Measurements from ENCODE around the gene MUC13.

MUC13 gene, protein sequence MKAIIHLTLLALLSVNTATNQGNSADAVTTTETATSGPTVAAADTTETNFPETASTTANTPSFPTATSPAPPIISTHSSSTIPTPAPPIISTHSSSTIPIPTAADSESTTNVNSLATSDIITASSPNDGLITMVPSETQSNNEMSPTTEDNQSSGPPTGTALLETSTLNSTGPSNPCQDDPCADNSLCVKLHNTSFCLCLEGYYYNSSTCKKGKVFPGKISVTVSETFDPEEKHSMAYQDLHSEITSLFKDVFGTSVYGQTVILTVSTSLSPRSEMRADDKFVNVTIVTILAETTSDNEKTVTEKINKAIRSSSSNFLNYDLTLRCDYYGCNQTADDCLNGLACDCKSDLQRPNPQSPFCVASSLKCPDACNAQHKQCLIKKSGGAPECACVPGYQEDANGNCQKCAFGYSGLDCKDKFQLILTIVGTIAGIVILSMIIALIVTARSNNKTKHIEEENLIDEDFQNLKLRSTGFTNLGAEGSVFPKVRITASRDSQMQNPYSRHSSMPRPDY

DNA sequence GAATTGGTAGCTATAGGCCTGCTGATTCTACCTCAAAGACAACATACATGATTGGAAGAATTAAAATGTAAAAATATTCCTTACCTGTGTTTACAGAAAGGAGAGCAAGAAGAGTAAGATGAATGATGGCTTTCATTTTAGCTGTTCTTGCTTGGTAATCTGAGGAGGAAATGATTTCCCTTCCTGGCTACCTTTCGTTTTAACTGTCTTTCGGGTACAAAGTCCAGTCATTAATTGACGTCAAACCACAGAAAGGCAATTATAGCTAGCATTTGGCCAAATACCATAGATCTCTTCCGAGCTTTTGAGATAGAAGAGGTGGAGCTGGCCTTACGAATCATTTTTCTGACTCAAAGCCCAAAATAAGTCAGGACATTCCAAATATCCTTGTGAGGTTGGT lies at the start of gene MUC13:
Gene MUC13, minus strand, starts transcription at position 175 of the 400 bp plus-strand sequence. Its CDS starts 39 bp downstream, at position 136.
- Mint-ChIP-seq H3K27me3 (peaks cover 2% of the 10 kb centered on the region), H3K4me1 (no peaks in the 10 kb centered on the region), H3K36me3 (no peaks in the 10 kb centered on the region), H3K9me3 (no peaks in the 10 kb centered on the region), H3K27ac (no peak within 1 kb of the TSS), H3K4me3 (no peak within 1 kb of the TSS)

DNA sequence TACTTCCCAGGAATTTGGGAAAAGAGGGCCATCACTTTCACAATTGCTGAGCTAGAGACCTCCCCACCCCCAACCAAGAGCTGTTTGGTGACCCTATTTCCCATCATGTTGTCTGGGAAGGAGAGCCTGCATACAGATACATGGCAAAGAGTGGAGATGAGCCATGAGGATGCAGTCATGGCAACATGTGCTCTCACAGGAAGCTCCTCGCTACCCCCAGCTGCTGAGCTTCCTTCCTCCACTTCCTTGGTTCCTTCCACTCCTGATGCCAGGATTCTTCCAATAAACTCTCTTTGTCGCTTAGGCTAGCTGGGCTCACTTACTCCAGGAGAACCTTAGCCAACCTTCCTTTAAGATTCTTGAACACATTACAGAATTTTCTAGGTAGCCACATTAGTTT lies 48.3 kb upstream of the MUC13 start:
- Mint-ChIP-seq H3K27ac (no peak overlapping the region), H3K36me3 (peaks cover 8% of the 10 kb centered on the region), H3K9me3 (no peaks in the 10 kb centered on the region), H3K4me3 (no peak overlapping the region), H3K27me3 (no peaks in the 10 kb centered on the region), H3K4me1 (no peaks in the 10 kb centered on the region)

DNA sequence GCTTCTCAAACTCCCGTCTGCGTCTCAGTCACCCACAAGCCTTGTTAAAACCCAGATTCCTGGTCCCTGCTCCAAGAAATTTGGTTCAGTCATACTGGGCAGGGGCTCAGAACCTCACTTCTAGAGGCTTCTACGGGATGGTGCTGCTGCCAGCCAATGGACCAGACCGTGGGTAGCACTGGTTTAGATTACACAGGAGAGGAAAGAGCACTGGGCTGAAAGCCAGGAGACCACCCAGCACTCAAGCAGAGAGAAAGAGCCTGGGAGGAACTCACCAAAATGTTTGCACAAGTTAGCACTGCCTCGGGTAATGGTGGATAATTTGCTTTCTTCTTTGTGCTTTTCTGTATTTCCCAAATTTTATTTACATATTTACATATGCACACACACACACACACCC lies 46.9 kb upstream of the MUC13 start:
- no peaks in the 10 kb centered on the region for H3K9me3 Mint-ChIP-seq
- no peaks in the 10 kb centered on the region for H3K27me3 Mint-ChIP-seq
- peaks cover 11% of the 10 kb centered on the region for H3K36me3 Mint-ChIP-seq
- no peak overlapping the region for H3K27ac Mint-ChIP-seq
- H3K4me1 Mint-ChIP-seq, result no peaks in the 10 kb centered on the region
- no peak overlapping the region for H3K4me3 Mint-ChIP-seq

DNA sequence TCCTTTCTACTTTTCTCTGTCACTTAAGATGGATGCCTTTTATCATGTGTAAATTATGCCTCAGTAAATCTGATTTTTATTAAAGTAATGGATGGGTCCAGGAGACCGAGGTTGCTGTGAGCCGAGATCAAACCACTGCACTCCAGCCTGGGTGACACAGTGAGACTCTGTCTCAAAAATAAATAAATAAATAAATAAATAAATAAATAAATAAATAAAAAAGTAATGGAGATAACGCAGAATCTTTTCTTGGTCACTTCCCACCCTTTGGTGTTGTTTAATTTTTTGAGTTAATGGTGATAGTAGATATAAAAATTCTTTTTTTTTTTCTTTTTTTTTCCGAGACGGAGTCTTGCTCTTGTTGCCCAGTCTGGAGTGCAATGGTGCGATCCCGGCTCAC lies 44.1 kb upstream of the MUC13 start:
- H3K27ac Mint-ChIP-seq, result no peak overlapping the region
- H3K4me1 Mint-ChIP-seq, result no peaks in the 10 kb centered on the region
- H3K36me3 Mint-ChIP-seq, result peaks cover 7% of the 10 kb centered on the region
- no peak overlapping the region for H3K4me3 Mint-ChIP-seq
- H3K27me3 Mint-ChIP-seq, result no peaks in the 10 kb centered on the region
- H3K9me3 Mint-ChIP-seq, result no peaks in the 10 kb centered on the region

DNA sequence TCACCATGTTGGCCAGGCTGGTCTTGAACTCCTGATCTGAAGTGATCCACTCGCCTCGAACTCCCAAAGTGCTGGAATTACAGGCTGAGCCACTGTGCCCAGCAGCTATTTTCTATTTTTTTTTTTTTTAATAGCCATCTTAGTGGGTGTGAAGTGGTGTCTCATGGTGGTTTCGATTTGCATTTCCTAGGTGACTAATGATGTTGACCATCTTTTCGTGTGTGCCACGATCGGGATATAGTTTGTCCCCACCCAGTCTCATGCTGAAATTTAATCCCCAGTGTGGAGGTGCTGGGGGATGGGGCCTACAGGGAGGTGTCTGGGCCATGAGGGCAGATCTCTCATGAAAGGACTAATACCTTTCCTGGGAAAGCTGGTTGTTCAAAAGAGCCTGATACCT lies 41.8 kb upstream of the MUC13 start:
- no peaks in the 10 kb centered on the region for H3K27me3 Mint-ChIP-seq
- no peak overlapping the region for H3K4me3 Mint-ChIP-seq
- no peak overlapping the region for H3K27ac Mint-ChIP-seq
- H3K4me1 Mint-ChIP-seq, result no peaks in the 10 kb centered on the region
- H3K9me3 Mint-ChIP-seq, result no peaks in the 10 kb centered on the region
- H3K36me3 Mint-ChIP-seq, result peaks cover 8% of the 10 kb centered on the region

DNA sequence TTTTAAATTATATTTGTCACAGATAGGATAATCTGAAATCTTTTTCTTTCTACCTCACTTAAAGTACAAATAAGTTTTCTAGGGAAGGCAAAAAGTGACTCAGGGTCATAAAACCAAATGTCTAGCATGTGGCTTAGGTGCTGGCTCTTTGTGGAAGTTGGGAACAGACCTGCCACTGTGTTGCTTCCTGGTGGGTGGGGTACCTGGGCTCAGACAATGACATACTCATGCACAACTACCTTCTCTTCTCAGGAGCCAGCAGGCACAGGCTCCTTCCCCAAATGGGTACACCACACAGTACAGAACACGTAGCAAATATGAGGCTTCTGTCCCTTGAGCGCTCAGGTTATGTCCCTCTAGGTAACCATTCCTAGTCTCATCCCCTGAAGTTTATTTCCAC lies 40.1 kb upstream of the MUC13 start:
- Mint-ChIP-seq H3K4me1 (no peaks in the 10 kb centered on the region), H3K27ac (no peak overlapping the region), H3K4me3 (no peak overlapping the region), H3K27me3 (no peaks in the 10 kb centered on the region), H3K36me3 (peaks cover 11% of the 10 kb centered on the region), H3K9me3 (no peaks in the 10 kb centered on the region)

DNA sequence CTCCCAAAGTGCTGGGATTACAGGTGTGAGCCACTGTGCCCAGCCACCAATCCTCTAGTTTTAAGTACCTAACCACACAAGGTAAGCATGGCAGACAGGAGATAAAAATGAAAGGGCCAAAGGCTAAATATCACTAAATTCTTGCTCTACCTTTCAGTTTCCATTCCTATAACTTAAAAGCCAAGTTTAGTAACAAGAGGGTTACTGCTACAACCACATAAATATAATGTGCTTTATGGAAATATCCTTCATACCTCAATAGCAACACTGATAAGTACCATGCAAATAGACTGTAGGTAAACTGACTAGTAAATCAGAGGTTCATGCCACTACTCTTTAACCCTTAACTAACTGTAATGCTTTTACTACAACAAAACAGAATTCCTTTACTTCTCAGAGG lies 38.7 kb upstream of the MUC13 start:
- Mint-ChIP-seq H3K4me1 (no peaks in the 10 kb centered on the region), H3K36me3 (peaks cover 11% of the 10 kb centered on the region), H3K4me3 (no peak overlapping the region), H3K27ac (no peak overlapping the region), H3K9me3 (no peaks in the 10 kb centered on the region), H3K27me3 (no peaks in the 10 kb centered on the region)

DNA sequence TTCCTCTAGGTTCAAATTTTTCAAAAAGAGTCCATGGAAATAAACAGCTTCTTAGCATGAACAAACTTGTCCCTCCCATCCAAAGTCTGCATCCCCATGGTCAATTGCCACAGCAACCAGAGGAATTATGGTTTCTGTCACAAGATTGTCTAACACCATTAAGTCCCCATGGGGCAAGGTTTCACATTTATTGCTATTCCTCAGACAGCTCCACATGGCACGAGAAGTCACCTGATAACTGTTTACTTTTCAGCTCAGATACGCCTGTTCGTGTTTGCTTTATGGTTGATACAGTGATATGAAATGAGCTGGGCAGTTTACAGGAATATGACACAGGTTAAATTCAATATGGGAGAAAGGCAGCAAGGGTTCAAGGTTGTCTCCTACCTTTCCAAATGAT lies 37.9 kb upstream of the MUC13 start:
- Mint-ChIP-seq H3K27ac (no peak overlapping the region), H3K4me3 (no peak overlapping the region), H3K36me3 (peaks cover 10% of the 10 kb centered on the region), H3K4me1 (no peaks in the 10 kb centered on the region), H3K9me3 (no peaks in the 10 kb centered on the region), H3K27me3 (no peaks in the 10 kb centered on the region)

DNA sequence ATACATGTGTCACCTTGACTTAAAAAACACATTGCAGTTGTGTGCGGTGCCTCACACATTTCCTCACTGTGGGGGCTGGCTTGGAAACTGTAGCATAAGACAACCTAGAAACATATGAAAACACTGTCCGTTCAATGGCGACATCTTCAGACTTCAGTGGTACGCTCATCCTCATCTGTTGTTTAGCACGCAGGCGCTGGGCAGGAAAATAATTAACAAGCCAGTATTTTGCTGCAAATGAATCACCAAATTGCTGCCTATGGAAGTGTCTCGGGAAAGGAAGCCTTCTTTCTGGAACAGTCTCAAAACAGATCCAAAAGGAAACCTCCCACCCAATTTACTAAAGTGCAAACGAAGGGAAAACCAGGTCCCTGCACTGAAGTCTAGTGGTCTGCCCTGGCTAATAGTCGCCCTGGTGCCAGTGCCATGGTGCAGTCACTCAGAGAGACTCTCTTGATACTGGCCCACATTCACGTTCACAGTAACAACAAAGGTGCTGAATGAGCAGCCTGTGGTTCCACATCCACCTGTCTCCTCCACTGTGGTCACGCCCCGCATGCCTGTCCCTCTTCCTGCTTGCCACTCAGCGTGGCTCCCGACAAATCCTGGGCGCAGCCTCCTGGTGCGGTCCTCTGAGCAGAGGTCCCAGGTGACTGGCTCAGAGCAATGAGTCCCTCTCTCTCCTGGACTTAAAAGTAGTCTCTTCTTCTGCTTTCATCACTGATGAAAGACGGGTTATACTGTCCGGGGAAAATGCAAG lies 35.6 kb upstream of the MUC13 start:
- no peak overlapping the region for H3K27ac Mint-ChIP-seq
- no peaks in the 10 kb centered on the region for H3K9me3 Mint-ChIP-seq
- H3K27me3 Mint-ChIP-seq, result no peaks in the 10 kb centered on the region
- peaks cover 7% of the 10 kb centered on the region for H3K36me3 Mint-ChIP-seq
- H3K4me1 Mint-ChIP-seq, result no peaks in the 10 kb centered on the region
- no peak overlapping the region for H3K4me3 Mint-ChIP-seq

DNA sequence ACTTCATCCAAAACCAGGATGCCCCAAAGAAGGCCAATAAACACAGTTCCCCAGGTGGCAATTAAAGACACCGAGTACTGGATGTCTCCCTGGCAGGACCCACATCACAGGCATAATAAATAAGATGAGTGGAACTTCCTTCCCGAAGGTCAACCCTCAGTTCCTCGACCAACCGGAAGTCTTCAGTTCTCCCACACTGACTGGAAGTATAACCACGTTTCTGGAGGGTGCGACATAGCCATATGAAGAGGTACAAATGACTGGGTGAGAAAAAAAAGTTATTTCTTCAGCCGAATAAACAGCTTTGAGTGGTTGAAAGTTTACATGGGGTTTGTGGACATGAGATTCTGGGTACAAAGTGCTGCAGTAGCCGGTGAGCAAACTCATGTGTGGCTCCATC lies 34.6 kb upstream of the MUC13 start:
- no peak overlapping the region for H3K27ac Mint-ChIP-seq
- H3K27me3 Mint-ChIP-seq, result no peaks in the 10 kb centered on the region
- H3K36me3 Mint-ChIP-seq, result peaks cover 5% of the 10 kb centered on the region
- no peaks in the 10 kb centered on the region for H3K9me3 Mint-ChIP-seq
- no peak overlapping the region for H3K4me3 Mint-ChIP-seq
- peaks cover 5% of the 10 kb centered on the region for H3K4me1 Mint-ChIP-seq

DNA sequence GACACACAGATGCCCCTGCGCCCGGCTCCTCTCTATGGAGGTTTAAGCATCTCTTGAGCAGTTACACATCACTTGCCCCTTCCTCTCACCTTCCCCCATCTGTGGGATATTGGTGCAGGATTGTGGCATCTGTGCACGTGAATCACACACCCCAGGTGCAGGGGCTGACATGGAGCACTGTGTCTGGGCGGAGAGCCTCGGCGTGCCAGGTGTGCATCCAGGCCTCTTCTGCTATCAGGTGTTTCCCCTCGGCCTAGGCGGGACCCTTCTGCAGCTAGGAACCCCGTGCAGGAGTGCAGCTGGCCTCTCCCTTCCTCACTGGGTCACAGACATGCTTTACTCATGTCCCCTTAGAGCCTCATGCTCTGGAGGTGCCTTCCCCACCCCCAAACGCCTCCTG lies 33.4 kb upstream of the MUC13 start:
- H3K36me3 Mint-ChIP-seq, result peaks cover 3% of the 10 kb centered on the region
- H3K4me3 Mint-ChIP-seq, result no peak overlapping the region
- H3K27ac Mint-ChIP-seq, result no peak overlapping the region
- H3K27me3 Mint-ChIP-seq, result no peaks in the 10 kb centered on the region
- no peaks in the 10 kb centered on the region for H3K9me3 Mint-ChIP-seq
- peaks cover 5% of the 10 kb centered on the region for H3K4me1 Mint-ChIP-seq

DNA sequence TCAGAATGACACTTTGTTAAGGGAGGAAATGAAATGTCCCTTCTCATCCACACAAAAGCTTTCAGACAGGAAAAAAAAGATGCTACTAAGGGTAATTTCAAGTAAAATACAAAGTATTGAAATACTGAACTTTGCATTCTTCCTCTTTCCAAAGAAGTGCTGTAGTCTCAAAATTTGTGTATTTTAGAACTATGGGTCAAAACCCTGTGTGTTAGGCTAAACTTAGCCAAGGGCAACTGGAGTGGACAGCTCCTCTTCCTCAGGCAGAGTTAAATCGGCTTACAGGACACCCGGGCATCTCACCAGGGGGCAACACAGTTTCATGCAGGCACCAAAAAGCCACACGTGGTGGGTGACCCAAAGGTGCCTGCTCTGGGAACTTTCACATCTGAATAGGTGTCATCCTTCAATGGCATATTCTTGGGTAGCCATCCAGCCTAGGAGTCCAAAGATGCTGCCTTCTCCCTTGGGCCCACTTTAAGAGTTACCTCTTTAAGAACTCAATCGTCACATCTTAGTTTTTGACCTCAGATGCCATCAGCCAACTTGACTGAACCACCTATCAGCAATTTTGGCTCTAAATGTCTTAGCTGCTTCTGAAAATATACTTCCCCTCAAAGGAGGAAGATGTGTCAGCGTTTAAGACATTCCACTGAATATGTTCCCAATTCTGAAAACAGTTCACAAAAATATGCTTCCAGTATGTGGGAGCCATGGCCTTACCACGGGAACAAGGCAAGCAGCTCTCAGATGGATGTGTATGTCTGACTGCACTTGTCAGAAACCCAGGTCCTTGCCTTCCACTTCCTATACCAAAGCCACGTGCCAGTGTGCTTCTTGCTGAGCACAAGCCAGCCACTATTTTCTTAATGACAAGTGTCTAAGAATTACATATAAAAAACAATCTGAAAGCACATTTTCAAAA lies 32.2 kb upstream of the MUC13 start:
- H3K9me3 Mint-ChIP-seq, result no peaks in the 10 kb centered on the region
- peaks cover 3% of the 10 kb centered on the region for H3K36me3 Mint-ChIP-seq
- peaks cover 5% of the 10 kb centered on the region for H3K4me1 Mint-ChIP-seq
- no peak overlapping the region for H3K4me3 Mint-ChIP-seq
- no peaks in the 10 kb centered on the region for H3K27me3 Mint-ChIP-seq
- H3K27ac Mint-ChIP-seq, result no peak overlapping the region

DNA sequence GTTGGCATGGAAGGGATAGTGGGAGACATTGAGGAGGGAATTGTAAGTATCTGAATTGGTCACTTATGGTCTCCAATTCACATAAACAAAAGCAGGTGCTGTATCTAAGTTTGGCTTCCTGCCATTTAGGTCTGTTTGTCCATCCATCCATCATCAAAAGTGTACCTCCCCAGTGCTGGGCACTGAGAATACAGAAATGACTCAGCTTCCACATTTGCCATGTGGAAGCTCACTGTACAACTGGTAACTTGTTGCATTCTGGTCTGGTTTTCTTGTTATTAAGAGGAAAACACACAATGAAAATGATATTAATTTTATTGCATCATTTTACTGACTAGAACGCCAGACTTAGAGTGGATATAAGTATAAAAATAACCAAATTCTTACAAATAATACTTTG lies 30.9 kb upstream of the MUC13 start:
- H3K4me3 Mint-ChIP-seq, result no peak overlapping the region
- H3K27me3 Mint-ChIP-seq, result no peaks in the 10 kb centered on the region
- H3K27ac Mint-ChIP-seq, result no peak overlapping the region
- H3K9me3 Mint-ChIP-seq, result no peaks in the 10 kb centered on the region
- H3K36me3 Mint-ChIP-seq, result peaks cover 3% of the 10 kb centered on the region
- H3K4me1 Mint-ChIP-seq, result peaks cover 5% of the 10 kb centered on the region

DNA sequence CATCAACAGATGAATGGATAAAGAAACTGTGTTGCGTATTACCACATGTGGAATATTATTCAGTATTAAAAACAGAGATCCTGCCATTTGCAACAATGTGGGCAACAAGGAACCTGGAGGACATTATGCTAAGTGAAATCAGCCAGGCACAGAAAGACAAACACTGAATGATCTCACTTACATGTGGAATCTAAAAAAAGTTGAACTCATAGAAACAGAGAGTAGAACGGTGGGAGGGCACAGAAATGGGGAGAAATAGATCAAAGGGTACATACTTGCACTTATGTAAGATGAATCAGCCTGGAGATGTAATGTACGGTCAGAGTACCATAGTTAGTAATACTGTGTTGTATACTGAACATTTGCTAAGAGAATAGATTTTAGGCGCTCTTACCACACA lies 29.8 kb upstream of the MUC13 start:
- H3K9me3 Mint-ChIP-seq, result no peaks in the 10 kb centered on the region
- H3K4me1 Mint-ChIP-seq, result peaks cover 5% of the 10 kb centered on the region

DNA sequence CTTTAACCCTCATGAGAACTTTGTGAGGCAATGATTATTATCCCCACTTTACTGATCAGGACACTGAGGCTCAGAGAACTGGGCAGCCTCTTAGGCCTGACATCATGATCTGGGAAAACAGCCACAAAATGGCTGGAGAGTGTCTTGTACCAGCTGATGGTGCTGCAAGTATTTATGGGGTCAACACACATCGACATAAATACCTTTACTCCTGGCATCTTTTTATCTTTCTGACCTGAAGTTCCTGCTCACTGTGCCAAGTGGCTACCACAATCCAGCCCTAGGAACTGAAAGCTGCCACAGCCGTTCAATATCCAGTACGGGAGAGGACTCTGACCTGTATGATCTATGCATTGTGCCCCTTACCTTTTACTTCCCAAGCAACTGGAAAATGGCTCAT lies 29.2 kb upstream of the MUC13 start:
- Mint-ChIP-seq H3K36me3 (no peaks in the 10 kb centered on the region), H3K9me3 (no peaks in the 10 kb centered on the region), H3K27me3 (peaks cover 2% of the 10 kb centered on the region), H3K27ac (no peak overlapping the region), H3K4me1 (peaks cover 5% of the 10 kb centered on the region), H3K4me3 (no peak overlapping the region)

More for the DNA sequence above, 29.8 kb upstream of the MUC13 start:
- Mint-ChIP-seq H3K4me3 (no peak overlapping the region), H3K27me3 (peaks cover 2% of the 10 kb centered on the region), H3K27ac (no peak overlapping the region), H3K36me3 (no peaks in the 10 kb centered on the region)

Data from activated naive CD4-positive, alpha-beta T cell treated with anti-CD3 and anti-CD28 coated beads, Interleukin-2, amount 50 U/mL, for 24 hours (primary cell).